Subcutaneous adipose tissue (tissue), 4 donors: ENCODE data around the gene PCDHGC4. TPM values are rescaled to one million over a fixed set of nuclear protein-coding genes. Genes with fewer than 3 reads are reported as not detected.

Experiments
- total RNA-seq, 4 donors: library from RNA; depleted of rRNA; stranded (reverse); fragments of >200 nt; gene quantifications; one replicate each; pipeline ENCODE4 v1.1.0, GENCODE V29; 2016
- TF ChIP-seq, protein P1 (sequence below): fragments of 450-650 bp; IDR thresholded peaks from one replicate; pipeline ENCODE4 v1.5.1; 2016; ENCODE audit warnings: low read depth, mild to moderate bottlenecking, control low read depth, antibody characterized with exemption, moderate library complexity

The PCDHGC4 gene
- total RNA-seq, 4 donors from 2014 or later: 1.0 to 10.9 (median 1.9) TPM

DNA sequence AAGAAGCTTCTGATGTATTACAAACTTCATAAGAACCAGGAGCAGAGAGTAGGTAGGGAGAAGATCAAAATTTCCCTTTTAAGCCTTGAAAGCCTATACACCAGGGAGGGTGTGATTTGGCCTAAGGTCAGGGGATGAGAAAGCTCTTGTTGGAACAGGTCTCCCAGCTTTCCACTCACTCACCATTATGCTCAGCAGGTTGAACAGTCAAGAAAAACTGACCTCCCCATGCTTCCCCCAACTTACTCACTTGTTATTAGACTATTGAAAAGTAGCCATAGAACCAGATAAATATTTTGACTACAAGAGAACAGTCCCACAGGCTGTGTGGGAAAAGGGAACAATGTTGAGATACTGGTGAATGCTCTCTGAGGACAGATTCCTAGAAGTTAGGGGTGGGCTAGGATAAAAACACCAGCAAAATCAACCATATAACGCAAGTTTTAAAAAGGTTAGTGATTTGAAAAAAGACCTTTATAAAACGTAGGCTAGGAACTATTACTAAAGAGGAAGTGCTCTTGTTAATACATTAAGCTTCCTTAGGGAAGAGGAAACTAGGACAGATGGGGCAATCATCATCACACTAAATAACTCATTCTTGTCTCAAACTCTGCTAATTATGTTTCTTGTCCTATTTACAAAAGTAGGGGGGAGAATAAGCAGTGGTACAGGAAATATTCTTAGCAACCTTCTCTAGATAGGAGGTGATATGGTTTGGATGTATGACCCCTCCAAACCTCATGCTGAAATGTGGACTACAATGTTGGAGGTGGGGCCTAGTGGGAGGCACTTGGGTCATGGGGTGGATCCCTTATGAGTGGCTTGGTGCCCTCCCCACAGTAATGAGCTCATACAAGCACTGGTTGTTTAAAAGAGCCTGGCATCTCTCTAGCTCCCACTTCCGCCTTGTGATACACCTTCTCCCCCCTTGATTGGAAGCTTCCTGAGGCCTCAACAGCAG is 35.1 kb downstream of the PCDHGC4 start:
- TF ChIP-seq, protein P1, sequence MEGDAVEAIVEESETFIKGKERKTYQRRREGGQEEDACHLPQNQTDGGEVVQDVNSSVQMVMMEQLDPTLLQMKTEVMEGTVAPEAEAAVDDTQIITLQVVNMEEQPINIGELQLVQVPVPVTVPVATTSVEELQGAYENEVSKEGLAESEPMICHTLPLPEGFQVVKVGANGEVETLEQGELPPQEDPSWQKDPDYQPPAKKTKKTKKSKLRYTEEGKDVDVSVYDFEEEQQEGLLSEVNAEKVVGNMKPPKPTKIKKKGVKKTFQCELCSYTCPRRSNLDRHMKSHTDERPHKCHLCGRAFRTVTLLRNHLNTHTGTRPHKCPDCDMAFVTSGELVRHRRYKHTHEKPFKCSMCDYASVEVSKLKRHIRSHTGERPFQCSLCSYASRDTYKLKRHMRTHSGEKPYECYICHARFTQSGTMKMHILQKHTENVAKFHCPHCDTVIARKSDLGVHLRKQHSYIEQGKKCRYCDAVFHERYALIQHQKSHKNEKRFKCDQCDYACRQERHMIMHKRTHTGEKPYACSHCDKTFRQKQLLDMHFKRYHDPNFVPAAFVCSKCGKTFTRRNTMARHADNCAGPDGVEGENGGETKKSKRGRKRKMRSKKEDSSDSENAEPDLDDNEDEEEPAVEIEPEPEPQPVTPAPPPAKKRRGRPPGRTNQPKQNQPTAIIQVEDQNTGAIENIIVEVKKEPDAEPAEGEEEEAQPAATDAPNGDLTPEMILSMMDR: no peak

DNA sequence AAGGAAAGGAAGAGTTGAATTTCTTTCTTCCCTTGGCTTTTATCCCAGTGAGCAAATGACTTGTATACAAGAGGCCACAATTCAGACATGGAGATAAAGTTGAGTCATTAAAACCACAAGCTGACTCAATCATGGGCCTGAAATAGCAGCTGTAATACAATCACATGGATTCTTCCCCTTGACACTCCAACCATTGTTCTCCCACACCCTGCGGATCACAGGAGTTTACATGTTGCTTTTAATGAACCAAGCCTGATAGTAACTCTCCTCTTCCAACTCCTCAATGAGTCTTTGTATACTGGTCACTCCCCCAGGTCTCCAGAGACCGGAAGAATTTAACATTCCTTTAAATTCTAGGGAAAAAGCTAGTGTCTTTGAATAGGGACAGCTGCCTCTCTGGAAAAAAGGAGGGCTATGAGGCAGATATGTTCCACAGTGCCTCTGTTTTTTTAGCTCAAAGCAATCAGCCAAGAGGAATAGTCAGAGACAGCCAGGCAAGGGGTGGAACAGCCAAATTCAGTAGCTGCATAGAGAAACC is 36.5 kb downstream of the PCDHGC4 start:
- TF ChIP-seq, protein P1: no peak

DNA sequence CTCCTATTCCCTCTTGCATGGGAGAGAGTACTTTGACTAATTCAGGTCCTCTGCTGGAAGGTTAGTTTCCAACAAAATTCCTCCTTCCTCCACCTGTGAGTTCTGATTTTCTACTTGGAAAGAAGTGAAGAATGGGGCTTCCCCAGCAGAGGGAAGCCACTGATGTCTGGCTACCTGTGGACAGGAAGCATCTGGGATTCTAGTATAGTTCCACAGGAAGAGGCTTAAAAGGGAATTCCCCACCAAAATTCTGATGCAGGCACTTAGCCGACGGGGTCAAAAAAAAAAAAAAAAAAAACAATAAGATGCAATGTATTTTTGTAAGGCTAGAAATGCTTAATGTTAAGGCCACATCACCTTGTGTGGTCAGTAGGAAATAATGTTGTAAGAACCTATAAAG is 37.5 kb downstream of the PCDHGC4 start:
- TF ChIP-seq, protein P1: no peak

DNA sequence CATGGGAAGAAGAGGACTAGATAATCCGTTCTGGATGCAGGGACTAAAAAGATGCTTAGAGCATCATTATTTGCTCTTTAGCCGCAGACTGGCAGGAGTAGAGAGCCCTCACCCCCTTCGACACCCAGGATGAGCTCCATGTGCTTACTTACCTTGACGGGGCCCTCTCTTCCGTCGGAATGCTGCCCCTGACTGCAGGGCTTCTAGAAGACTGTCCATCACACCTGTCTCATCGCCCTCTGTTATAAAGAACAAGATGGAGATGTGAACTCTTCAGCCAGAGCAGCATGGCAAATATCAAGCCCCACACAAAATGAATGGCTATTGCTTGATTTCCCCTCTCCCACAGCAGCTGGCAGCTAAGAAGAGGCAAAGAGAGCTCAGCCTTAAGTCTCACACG is 39.2 kb downstream of the PCDHGC4 start:
- TF ChIP-seq, protein P1: no peak

DNA sequence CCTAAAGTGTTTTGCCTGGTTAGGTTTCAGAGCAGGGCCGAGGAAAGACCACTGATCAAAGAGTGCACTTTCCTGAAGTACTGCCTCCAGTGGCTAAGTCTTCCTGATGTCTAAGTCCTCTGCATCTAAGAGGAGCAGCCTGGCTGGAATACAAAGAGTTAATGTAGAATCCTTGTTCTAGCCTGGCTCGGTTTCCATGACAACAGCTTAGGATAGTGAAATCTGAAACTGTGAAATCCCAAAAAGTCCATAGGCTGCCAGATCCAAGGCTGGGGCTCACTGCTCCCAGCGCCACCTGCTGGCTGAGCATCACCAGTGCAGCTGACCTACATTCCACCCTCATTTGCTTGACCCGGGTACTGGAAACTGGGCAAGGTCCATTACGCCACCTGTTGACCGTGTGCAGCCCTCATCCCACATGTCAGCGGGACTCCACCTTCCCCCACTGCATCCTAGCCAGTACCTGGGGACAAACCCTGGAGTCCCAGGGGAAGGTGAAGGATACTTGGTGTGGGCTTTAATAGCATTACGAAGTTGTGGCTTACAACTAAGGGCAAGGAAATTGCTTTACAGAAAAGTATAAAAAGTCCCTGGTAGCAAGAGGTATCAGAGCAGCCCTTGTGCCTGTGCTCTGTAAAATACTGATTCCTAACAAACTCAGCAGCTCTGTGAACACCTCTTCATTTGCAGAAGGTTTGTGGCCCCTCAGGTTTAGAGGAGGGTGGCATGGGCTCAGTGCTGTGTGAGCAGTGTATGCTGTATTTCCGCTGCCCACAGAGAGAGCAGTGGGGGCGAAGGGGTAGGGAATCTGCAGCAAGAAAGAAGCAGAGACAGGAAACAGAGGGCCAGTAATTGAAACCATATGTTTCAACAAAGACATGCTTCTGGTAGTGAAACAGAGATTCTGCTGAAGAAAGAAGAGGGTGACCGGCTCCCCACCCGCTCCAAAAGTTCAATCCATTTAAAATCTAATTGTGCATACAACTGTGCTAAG is 40.1 kb downstream of the PCDHGC4 start:
- TF ChIP-seq, protein P1: no peak

DNA sequence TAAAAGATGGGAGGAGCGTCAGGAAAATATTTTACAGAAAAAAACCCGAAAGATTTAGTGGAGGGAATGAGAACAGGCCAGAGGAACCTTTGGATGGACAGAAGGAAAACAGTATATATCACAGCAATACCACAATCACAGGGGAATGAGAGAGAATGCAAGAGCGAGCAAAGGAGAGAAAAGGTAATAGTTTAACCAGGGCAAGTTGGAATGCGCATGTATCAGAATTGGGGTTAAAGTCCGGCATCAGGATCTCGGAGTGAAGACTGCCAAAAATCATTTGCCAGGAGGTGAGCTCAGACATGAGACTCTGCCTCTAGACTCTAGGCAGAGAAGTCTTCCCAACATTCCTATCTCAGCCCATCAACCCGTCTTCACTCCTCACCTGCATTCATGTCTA is 40.8 kb downstream of the PCDHGC4 start:
- TF ChIP-seq, protein P1: no peak
